ENCODE results near the gene ALPI. TPM values are rescaled to one million over a fixed set of nuclear protein-coding genes. Genes with fewer than 3 reads are reported as not detected.

ALPI gene
- total RNA-seq, 1 experiment from 2014 or later, result not detected

DNA sequence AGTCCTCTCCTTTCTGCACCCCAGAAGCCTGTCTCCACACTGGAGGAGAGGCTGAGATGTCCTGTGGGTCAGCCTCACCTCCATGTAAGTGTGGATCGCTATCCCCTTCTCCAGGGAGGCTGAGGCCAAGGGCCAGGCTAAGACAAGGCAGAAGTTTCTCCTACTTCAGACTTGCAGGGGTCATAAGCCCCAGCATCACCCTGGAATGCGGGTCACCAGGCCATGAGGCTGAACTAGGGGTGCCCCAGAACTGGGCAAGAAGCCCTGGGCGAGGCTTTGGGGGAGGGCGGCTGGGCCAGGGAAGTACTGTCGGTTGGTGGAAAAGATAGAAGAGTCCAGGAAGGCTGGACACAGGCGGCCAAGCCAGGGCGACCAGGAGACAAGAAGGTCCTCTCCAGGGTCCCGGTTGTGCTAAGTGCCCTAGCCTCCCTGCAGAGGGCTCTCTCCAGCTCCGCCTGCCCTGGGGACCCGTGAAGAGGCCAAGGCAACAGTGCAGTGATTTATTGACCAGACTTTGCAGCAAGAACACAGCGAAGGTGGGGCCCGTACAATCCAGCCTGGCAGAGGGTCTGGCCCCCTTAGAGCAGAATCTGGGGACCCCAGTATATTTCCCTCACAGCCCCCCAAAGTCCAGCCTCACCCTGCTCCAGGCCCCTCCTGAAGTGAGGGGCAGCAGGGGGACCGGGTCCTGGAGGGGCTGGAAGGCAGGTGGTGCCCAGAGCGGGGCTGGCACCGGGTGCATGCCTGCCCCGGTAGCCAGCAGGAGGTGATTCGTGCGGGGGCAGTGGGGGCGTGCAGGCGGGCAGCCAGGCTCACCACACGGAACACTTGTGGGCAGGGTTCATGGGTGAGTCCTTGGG, 23.6 kb downstream of the ALPI start:
- POLR2A ChIA-PET, result no interaction called here

DNA sequence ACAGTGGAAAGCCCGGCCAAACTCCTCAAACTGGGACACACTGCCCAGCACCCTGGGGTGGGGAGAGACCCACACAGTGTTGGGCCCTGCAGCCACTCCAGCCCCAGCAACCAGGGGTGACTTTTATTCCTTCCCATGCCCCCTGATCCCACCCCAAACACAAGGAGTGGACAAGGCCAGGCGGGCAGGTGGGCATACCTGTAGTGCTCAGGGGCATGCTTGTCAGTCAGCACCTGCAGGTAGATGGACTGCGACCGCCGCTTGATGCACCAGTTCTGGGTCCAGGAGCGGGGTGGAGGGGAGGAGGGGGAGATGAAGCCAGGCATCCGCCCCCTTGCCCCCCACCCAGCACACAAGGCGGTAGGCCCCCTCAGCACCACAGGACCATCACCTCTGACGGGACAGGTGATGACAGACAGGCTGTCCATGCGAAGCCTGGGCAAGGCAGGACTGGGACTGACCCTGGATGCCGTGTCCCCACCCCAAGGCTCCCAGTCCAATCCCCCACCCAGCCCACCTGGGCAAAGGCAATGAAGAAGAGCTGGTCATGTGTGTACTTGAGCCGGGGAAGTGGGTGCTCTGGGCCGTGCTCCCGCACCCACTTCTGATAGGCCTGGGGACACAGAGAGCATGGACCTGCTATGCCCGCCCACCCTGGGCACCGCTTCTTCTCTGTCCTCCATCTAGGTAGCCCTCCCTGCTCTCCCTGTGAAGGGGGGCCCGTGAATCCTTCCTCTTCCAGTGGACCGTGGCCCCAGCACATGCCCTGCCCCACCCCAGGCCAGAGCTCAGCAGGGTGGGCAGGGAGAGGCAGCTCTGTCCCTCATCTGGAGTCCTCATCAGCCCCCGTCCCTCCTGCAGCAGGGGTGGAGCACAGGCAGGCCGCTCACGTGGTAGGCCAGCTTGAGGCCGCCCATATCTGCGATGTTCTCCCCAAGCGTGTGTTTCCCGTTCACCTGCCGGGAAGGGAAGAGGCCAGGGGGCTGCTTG, 24.5 kb downstream of the ALPI start:
- Mint-ChIP-seq H3K27ac (ENCODE audit: low read depth, unreplicated experiment) (no peak overlapping the region), H3K36me3 (ENCODE audit: insufficient read depth, unreplicated experiment) (no peaks in the 10 kb centered on the region), H3K4me1 (ENCODE audit: insufficient read depth, unreplicated experiment) (no peaks in the 10 kb centered on the region), H3K9me3 (ENCODE audit: unreplicated experiment) (no peaks in the 10 kb centered on the region), H3K4me3 (ENCODE audit: unreplicated experiment) (no peak overlapping the region), H3K27me3 (ENCODE audit: insufficient read depth, unreplicated experiment) (peaks cover 37% of the 10 kb centered on the region)
- TF ChIP-seq, protein P1, sequence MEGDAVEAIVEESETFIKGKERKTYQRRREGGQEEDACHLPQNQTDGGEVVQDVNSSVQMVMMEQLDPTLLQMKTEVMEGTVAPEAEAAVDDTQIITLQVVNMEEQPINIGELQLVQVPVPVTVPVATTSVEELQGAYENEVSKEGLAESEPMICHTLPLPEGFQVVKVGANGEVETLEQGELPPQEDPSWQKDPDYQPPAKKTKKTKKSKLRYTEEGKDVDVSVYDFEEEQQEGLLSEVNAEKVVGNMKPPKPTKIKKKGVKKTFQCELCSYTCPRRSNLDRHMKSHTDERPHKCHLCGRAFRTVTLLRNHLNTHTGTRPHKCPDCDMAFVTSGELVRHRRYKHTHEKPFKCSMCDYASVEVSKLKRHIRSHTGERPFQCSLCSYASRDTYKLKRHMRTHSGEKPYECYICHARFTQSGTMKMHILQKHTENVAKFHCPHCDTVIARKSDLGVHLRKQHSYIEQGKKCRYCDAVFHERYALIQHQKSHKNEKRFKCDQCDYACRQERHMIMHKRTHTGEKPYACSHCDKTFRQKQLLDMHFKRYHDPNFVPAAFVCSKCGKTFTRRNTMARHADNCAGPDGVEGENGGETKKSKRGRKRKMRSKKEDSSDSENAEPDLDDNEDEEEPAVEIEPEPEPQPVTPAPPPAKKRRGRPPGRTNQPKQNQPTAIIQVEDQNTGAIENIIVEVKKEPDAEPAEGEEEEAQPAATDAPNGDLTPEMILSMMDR (IDR thresholded peaks at IDR 0.05; ENCODE audit: unreplicated experiment), result no peak
- intact Hi-C loops (cut with micrococcal nuclease), result no loop called here
- ChIA-PET POLR2A (no interaction called here), CTCF (no interaction called here)
- DNase-seq (ENCODE audit: unreplicated experiment), result no peak
- BruUV-seq (replicated peaks), result no TSS peak

More for the DNA sequence above, 23.6 kb downstream of the ALPI start:
- DNase-seq (ENCODE audit: unreplicated experiment), result no peak
- CTCF ChIA-PET, result interaction anchor here (0.5 kb wide), 1 partner anchor 234 kb away, joined by 3 read pairs; no protein-coding TSS in a partner anchor
- BruUV-seq (replicated peaks), result no TSS peak
- H3K4me3 Mint-ChIP-seq (ENCODE audit: unreplicated experiment), result no peak overlapping the region
- no peaks in the 10 kb centered on the region for H3K4me1 Mint-ChIP-seq (ENCODE audit: insufficient read depth, unreplicated experiment)
- no peak overlapping the region for H3K27ac Mint-ChIP-seq (ENCODE audit: low read depth, unreplicated experiment)
- no peaks in the 10 kb centered on the region for H3K9me3 Mint-ChIP-seq (ENCODE audit: unreplicated experiment)
- TF ChIP-seq, protein P1 (IDR thresholded peaks at IDR 0.05; ENCODE audit: unreplicated experiment), result no peak
- no peaks in the 10 kb centered on the region for H3K36me3 Mint-ChIP-seq (ENCODE audit: insufficient read depth, unreplicated experiment)
- intact Hi-C loops (cut with micrococcal nuclease), result no loop called here
- peaks cover 37% of the 10 kb centered on the region for H3K27me3 Mint-ChIP-seq (ENCODE audit: insufficient read depth, unreplicated experiment)

DNA sequence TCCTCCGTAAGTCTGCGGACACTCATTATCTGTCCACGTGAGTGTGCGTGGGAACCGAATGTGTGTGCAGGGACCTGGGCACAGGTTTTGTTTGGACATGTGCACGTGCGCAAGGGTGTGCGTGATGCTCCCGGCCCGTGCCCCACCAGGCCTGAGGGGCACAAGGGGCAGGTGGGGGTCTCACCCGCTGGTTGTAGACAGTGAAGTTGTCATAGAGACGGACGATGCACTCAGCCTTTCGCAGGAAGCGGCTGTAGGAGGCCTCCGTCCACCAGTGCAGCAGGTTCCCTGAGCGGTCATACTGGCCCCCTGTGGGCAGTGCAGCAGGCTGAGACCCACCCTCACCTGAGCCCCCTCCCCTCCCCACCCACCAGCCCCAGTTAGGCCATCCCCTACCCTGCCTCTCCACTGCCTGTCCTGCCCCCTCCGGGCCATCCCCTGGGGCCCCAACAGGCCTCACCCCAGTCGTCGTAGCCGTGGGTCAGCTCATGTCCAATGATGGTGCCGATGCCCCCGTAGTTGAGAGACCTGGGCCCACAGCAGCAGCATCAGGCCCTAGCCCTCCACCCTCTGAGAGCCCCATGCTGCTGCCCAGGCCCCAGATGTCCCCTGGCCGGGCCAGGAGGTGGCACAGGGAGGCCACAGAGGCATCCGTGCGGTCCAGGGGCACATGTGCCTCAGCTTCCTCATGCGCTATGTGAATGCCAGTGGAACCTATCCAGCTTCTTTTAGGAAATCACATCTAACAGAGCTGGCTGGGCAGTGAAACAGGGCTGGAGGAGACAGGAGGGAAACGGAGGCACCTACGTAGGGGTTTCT, 25.6 kb downstream of the ALPI start:
- TF ChIP-seq, protein P1 (IDR thresholded peaks at IDR 0.05; ENCODE audit: unreplicated experiment), result no peak
- DNase-seq (ENCODE audit: unreplicated experiment), result no peak
- intact Hi-C loops (cut with micrococcal nuclease), result no loop called here
- no TSS peak for BruUV-seq (replicated peaks)
- CTCF ChIA-PET, result no interaction called here
- no peaks in the 10 kb centered on the region for H3K9me3 Mint-ChIP-seq (ENCODE audit: unreplicated experiment)
- H3K27ac Mint-ChIP-seq (ENCODE audit: low read depth, unreplicated experiment), result no peak overlapping the region
- no peaks in the 10 kb centered on the region for H3K4me1 Mint-ChIP-seq (ENCODE audit: insufficient read depth, unreplicated experiment)
- POLR2A ChIA-PET, result no interaction called here
- H3K36me3 Mint-ChIP-seq (ENCODE audit: insufficient read depth, unreplicated experiment), result no peaks in the 10 kb centered on the region
- peaks cover 30% of the 10 kb centered on the region for H3K27me3 Mint-ChIP-seq (ENCODE audit: insufficient read depth, unreplicated experiment)
- no peak overlapping the region for H3K4me3 Mint-ChIP-seq (ENCODE audit: unreplicated experiment)

Data from MCF 10A (cell line).